NB4 (cell line): ENCODE results near the gene NUDT7.

Source experiments
- CTCF ChIP-seq: IDR thresholded peaks from one replicate; pipeline ENCODE4 v1.5.1; 2012; ENCODE audit warnings: low read depth, low read length
- POLR2A ChIP-seq: IDR thresholded peaks from 2 replicates; pipeline ENCODE4 v1.6.1; 2011; ENCODE audit warnings: mild to moderate bottlenecking; ENCODE audit not compliant: insufficient read length; ENCODE audit errors: extremely low read depth

GRCh38 chr16:77787452-77787851 lies 65.1 kb downstream of the NUDT7 start:
- TF ChIP-seq POLR2A (no peak), CTCF (no peak)
